Caco-2 (cell line): ENCODE results near the gene PARVA. TPM values are rescaled to one million over a fixed set of nuclear protein-coding genes. Genes with fewer than 3 reads are reported as not detected.

Experiments
- BruUV-seq: library from RNA; stranded (reverse); fragments of 400-500 nt; replicated peaks from 2 replicates; lab custom pipeline; 2021; lab: Mats Ljungman, UMichigan
- CTCF ChIA-PET: fragments of 300-600 bp; sonication (Branson Sonifier 250); formaldehyde crosslinking; loops from one replicate; lab custom pipeline; 2022; ENCODE audit warnings: antibody characterized with exemption; lab: Charles Lee
- POLR2A ChIA-PET: fragments of 300-600 bp; sonication (Branson Sonifier 250); formaldehyde crosslinking; loops from one replicate; lab custom pipeline; 2022; ENCODE audit warnings: antibody characterized with exemption; lab: Charles Lee
- DNase-seq, 2 experiments: peaks; one replicate each; pipeline versions ENCODE4 v3.0.0 to v3.0.0-alpha.2; 2020 to 2022
- H3K27me3 ChIP-seq: replicated peaks from 2 replicates; pipeline ENCODE4 v1.6.0; 2011; ENCODE audit warnings: low read length; ENCODE audit not compliant: control insufficient read depth, insufficient read depth
- H3K36me3 ChIP-seq: 2 replicates; pipeline ENCODE4 v1.5.1; 2011; ENCODE audit warnings: low read length; ENCODE audit not compliant: control insufficient read depth, insufficient read depth
- H3K4me1 ChIP-seq: fragments of 250-450 bp; sonication (Bioruptor Pico); 2 replicates; pipeline ENCODE4 v1.5.1; 2020; ENCODE audit warnings: mild to moderate bottlenecking
- H3K4me3 ChIP-seq: 2 replicates; pipeline ENCODE4 v1.5.1; 2011; ENCODE audit warnings: low read depth, mild to moderate bottlenecking, control low read depth, low read length
- H3K9me3 ChIP-seq: fragments of 250-450 bp; sonication (Bioruptor Pico); 2 replicates; pipeline ENCODE4 v1.5.1; 2020; ENCODE audit warnings: mild to moderate bottlenecking, moderate library complexity
- H3K27ac Mint-ChIP-seq: one replicate; pipeline ENCODE4 v1.8.0; 2022; ENCODE audit warnings: mixed read lengths; ENCODE audit not compliant: unreplicated experiment
- H3K27me3 Mint-ChIP-seq: one replicate; pipeline ENCODE4 v1.8.0; 2022; ENCODE audit warnings: mixed read lengths; ENCODE audit not compliant: insufficient read depth, unreplicated experiment
- H3K36me3 Mint-ChIP-seq: one replicate; pipeline ENCODE4 v1.8.0; 2022; ENCODE audit warnings: mild to moderate bottlenecking, mixed read lengths; ENCODE audit not compliant: insufficient read depth, unreplicated experiment
- H3K4me1 Mint-ChIP-seq: one replicate; pipeline ENCODE4 v1.8.0; 2022; ENCODE audit warnings: low read depth, mixed read lengths; ENCODE audit not compliant: unreplicated experiment
- H3K4me3 Mint-ChIP-seq: one replicate; pipeline ENCODE4 v1.8.0; 2022; ENCODE audit warnings: mild to moderate bottlenecking, moderate library complexity, mixed read lengths; ENCODE audit not compliant: unreplicated experiment
- H3K9me3 Mint-ChIP-seq: one replicate; pipeline ENCODE4 v1.8.0; 2022; ENCODE audit warnings: mixed read lengths; ENCODE audit not compliant: unreplicated experiment
- CTCF ChIP-seq, 2 experiments: fragments of 200-600 bp in 1 of 2; IDR thresholded peaks; 1 replicate in 1 of 2; 2 replicates in 1 of 2; pipeline versions ENCODE4 v1.5.1 to v1.8.0; 2011 to 2022; ENCODE audit warnings: antibody characterized with exemption in 1 of 2, control low read depth in 1 of 2, inconsistent platforms in 1 of 2, low read depth in 1 of 2, low read length in 1 of 2, mild to moderate bottlenecking in 1 of 2, moderate library complexity in 1 of 2; ENCODE audit not compliant: insufficient read depth in 1 of 2, severe bottlenecking in 1 of 2, unreplicated experiment in 1 of 2
- intact Hi-C: fragments of 100-400 bp; cut with micrococcal nuclease; formaldehyde crosslinking; loops from one replicate; pipeline ENCODE4 v1.10.0; 2022; ENCODE audit not compliant: unreplicated experiment
- total RNA-seq: library from RNA; stranded (reverse); gene quantifications from 2 replicates; pipeline ENCODE4 v1.2.3, GENCODE V29; 2022

PARVA gene
- total RNA-seq, 1 experiment from 2014 or later, result 45.3 TPM

- no peak overlapping the region for H3K4me3 ChIP-seq
- BruUV-seq, result no TSS peak
- peaks cover 10% of the 10 kb centered on the region for H3K4me1 ChIP-seq
- H3K36me3 ChIP-seq, result no peaks in the 10 kb centered on the region
- Mint-ChIP-seq H3K27me3 (no peaks in the 10 kb centered on the region), H3K9me3 (peaks cover 10% of the 10 kb centered on the region), H3K4me3 (no peak overlapping the region), H3K36me3 (no peaks in the 10 kb centered on the region), H3K4me1 (peaks cover 7% of the 10 kb centered on the region), H3K27ac (no peak overlapping the region)
- H3K9me3 ChIP-seq, result no peaks in the 10 kb centered on the region
- CTCF ChIA-PET, result no interaction called here
- H3K27me3 ChIP-seq, result no peaks in the 10 kb centered on the region
- intact Hi-C loops, result no loop called here
- DNase-seq, result no peak
- POLR2A ChIA-PET, result no interaction called here
- no peak for TF ChIP-seq CTCF (IDR thresholded peaks at IDR 0.05; ENCODE audit: insufficient read depth in 1 of 2, low read depth in 1 of 2, low read length in 1 of 2, severe bottlenecking in 1 of 2, unreplicated experiment in 1 of 2)
Measured at GRCh38 chr11:12439615-12440014, 62.2 kb downstream of the PARVA start.

GRCh38 chr11:12440565-12440964 lies 63.2 kb downstream of the PARVA start:
- no TSS peak for BruUV-seq
- Mint-ChIP-seq H3K27ac (no peak overlapping the region), H3K27me3 (no peaks in the 10 kb centered on the region), H3K36me3 (no peaks in the 10 kb centered on the region), H3K9me3 (peaks cover 10% of the 10 kb centered on the region), H3K4me1 (peaks cover 7% of the 10 kb centered on the region), H3K4me3 (no peak overlapping the region)
- DNase-seq, result no peak
- CTCF ChIA-PET, result no interaction called here
- intact Hi-C loops, result no loop called here
- Histone ChIP-seq H3K4me3 (no peak overlapping the region), H3K27me3 (no peaks in the 10 kb centered on the region), H3K9me3 (no peaks in the 10 kb centered on the region), H3K4me1 (peaks cover 10% of the 10 kb centered on the region), H3K36me3 (no peaks in the 10 kb centered on the region)
- POLR2A ChIA-PET, result no interaction called here
- TF ChIP-seq CTCF (IDR thresholded peaks at IDR 0.05; ENCODE audit: insufficient read depth in 1 of 2, low read depth in 1 of 2, low read length in 1 of 2, severe bottlenecking in 1 of 2, unreplicated experiment in 1 of 2), result no peak

GRCh38 chr11:12441231-12441861 lies 64.0 kb downstream of the PARVA start:
- no peak overlapping the region for H3K27ac Mint-ChIP-seq
- DNase-seq, result no peak
- Histone ChIP-seq H3K36me3 (no peaks in the 10 kb centered on the region), H3K4me3 (no peak overlapping the region), H3K4me1 (peaks cover 10% of the 10 kb centered on the region), H3K9me3 (no peaks in the 10 kb centered on the region), H3K27me3 (no peaks in the 10 kb centered on the region)
- ChIA-PET CTCF (no interaction called here), POLR2A (no interaction called here)
- BruUV-seq, result no TSS peak
- peaks cover 10% of the 10 kb centered on the region for H3K9me3 Mint-ChIP-seq
- intact Hi-C loops, result no loop called here
- no peaks in the 10 kb centered on the region for H3K27me3 Mint-ChIP-seq
- peaks cover 7% of the 10 kb centered on the region for H3K4me1 Mint-ChIP-seq
- TF ChIP-seq CTCF (IDR thresholded peaks at IDR 0.05; ENCODE audit: insufficient read depth in 1 of 2, low read depth in 1 of 2, low read length in 1 of 2, severe bottlenecking in 1 of 2, unreplicated experiment in 1 of 2), result no peak
- H3K4me3 Mint-ChIP-seq, result no peak overlapping the region
- H3K36me3 Mint-ChIP-seq, result no peaks in the 10 kb centered on the region
